IMR-90 (cell line): Measurements from ENCODE around the gene NDUFB7. TPM values are rescaled to one million over a fixed set of nuclear protein-coding genes. Genes with fewer than 3 reads are reported as not detected.

Experiments used
- ATAC-seq: fragments of 200-7000 bp; cut with Tn5 transposase; 2 replicates; pipeline ENCODE4 v1.9.1; 2020; ENCODE audit warnings: low read depth, mild to moderate bottlenecking, moderate library complexity
- BruUV-seq: library from RNA; stranded (reverse); fragments of 400-500 nt; replicated peaks from 2 replicates; lab custom pipeline; 2021; lab: Mats Ljungman, UMichigan
- CTCF ChIA-PET: fragments of 300-600 bp; formaldehyde crosslinking; extraction: SDS; loops from one replicate; lab custom pipeline; 2021; ENCODE audit warnings: antibody characterized with exemption; lab: Yijun Ruan, JAX
- POLR2A ChIA-PET: fragments of 300-600 bp; sonication (Branson Sonifier 250); formaldehyde crosslinking; loops from one replicate; lab custom pipeline; 2022; ENCODE audit warnings: antibody characterized with exemption; ENCODE audit not compliant: unreplicated experiment; lab: Charles Lee
- DNase-seq: peaks from one replicate; pipeline ENCODE4 v3.0.0; 2013
- H2AFZ ChIP-seq: replicated peaks from 2 replicates; pipeline ENCODE3; 2013; ENCODE audit warnings: low read length, mild to moderate bottlenecking; ENCODE audit not compliant: poor library complexity
- H2AK5ac ChIP-seq: 2 replicates; pipeline ENCODE4 v1.6.1; 2013; ENCODE audit warnings: low read depth, low read length, inconsistent platforms
- H2AK9ac ChIP-seq: replicated peaks from 2 replicates; pipeline ENCODE3; 2013; ENCODE audit warnings: mild to moderate bottlenecking, low read depth, low read length, moderate library complexity; ENCODE audit not compliant: poor library complexity
- H2BK120ac ChIP-seq: 2 replicates; pipeline ENCODE4 v1.6.1; 2013; ENCODE audit warnings: low read depth, low read length, inconsistent platforms
- H2BK15ac ChIP-seq: 3 replicates; pipeline ENCODE4 v1.6.1; 2013; ENCODE audit warnings: low read depth, low read length, inconsistent platforms
- H2BK20ac ChIP-seq: 2 replicates; pipeline ENCODE4 v1.6.1; 2013; ENCODE audit warnings: low read depth, mild to moderate bottlenecking, inconsistent platforms, low read length, moderate library complexity
- H2BK5ac ChIP-seq: 2 replicates; pipeline ENCODE4 v1.6.1; 2013; ENCODE audit warnings: mild to moderate bottlenecking, low read depth, low read length, inconsistent platforms; ENCODE audit not compliant: poor library complexity, severe bottlenecking
- H3K14ac ChIP-seq: replicated peaks from 2 replicates; pipeline ENCODE4 v1.6.1; 2013; ENCODE audit warnings: low read depth, low read length, inconsistent platforms
- H3K18ac ChIP-seq: 2 replicates; pipeline ENCODE4 v1.6.1; 2013; ENCODE audit warnings: low read depth, low read length, control low read depth
- H3K23ac ChIP-seq: 2 replicates; pipeline ENCODE4 v1.6.1; 2013; ENCODE audit warnings: low read depth, low read length, inconsistent platforms
- H3K27ac ChIP-seq: 2 replicates; pipeline ENCODE4 v1.5.1; 2013; ENCODE audit warnings: mild to moderate bottlenecking, control low read depth, low read length; ENCODE audit not compliant: insufficient read depth
- H3K27me3 ChIP-seq: 2 replicates; pipeline ENCODE4 v1.6.1; 2013; ENCODE audit warnings: low read length; ENCODE audit not compliant: control insufficient read depth, insufficient read depth
- H3K36me3 ChIP-seq: 2 replicates; pipeline ENCODE4 v1.6.1; 2013; ENCODE audit warnings: low read length, mixed read lengths; ENCODE audit not compliant: control insufficient read depth, insufficient read depth
- H3K4ac ChIP-seq: 2 replicates; pipeline ENCODE4 v1.6.1; 2013; ENCODE audit warnings: low read depth, low read length, inconsistent platforms
- H3K4me1 ChIP-seq: 2 replicates; pipeline ENCODE4 v1.6.1; 2013; ENCODE audit warnings: low read length, mixed read lengths; ENCODE audit not compliant: control insufficient read depth, insufficient read depth
- H3K4me2 ChIP-seq: 2 replicates; pipeline ENCODE4 v1.6.1; 2013; ENCODE audit warnings: low read depth, mild to moderate bottlenecking, control low read depth, low read length, moderate library complexity
- H3K4me3 ChIP-seq: 2 replicates; pipeline ENCODE4 v1.5.1; 2013; ENCODE audit warnings: low read depth, mild to moderate bottlenecking, control low read depth, low read length, moderate library complexity; ENCODE audit not compliant: insufficient read depth
- H3K56ac ChIP-seq: 2 replicates; pipeline ENCODE4 v1.6.1; 2013; ENCODE audit warnings: low read length, inconsistent platforms; ENCODE audit not compliant: insufficient read depth; ENCODE audit errors: extremely low read depth
- H3K79me1 ChIP-seq, 2 experiments: 2 replicates each; pipeline ENCODE4 v1.6.1; 2013; ENCODE audit warnings: low read length in 2 of 2, inconsistent platforms in 1 of 2, low read depth in 1 of 2
- H3K9ac ChIP-seq: 2 replicates; pipeline ENCODE4 v1.6.1; 2013; ENCODE audit warnings: low read depth, low read length, control low read depth
- H3K9me1 ChIP-seq: 2 replicates; pipeline ENCODE4 v1.6.1; 2013; ENCODE audit warnings: low read length, inconsistent platforms; ENCODE audit not compliant: insufficient read depth
- H3K9me3 ChIP-seq: 2 replicates; pipeline ENCODE4 v1.6.1; 2013; ENCODE audit warnings: low read length; ENCODE audit not compliant: control insufficient read depth, insufficient read depth
- H4K20me1 ChIP-seq: 2 replicates; pipeline ENCODE4 v1.6.1; 2013; ENCODE audit warnings: low read length, inconsistent platforms; ENCODE audit not compliant: insufficient read depth
- H4K5ac ChIP-seq: 2 replicates; pipeline ENCODE4 v1.6.1; 2013; ENCODE audit warnings: mild to moderate bottlenecking, low read depth, low read length, control low read depth
- H4K8ac ChIP-seq, 2 experiments: 2 replicates each; pipeline ENCODE4 v1.6.1; 2013; ENCODE audit warnings: low read depth in 2 of 2, low read length in 2 of 2, control low read depth in 1 of 2, inconsistent platforms in 1 of 2
- H4K91ac ChIP-seq: 2 replicates; pipeline ENCODE4 v1.6.1; 2013; ENCODE audit warnings: low read depth, low read length, inconsistent platforms; ENCODE audit not compliant: insufficient read depth
- BHLHE40 ChIP-seq: fragments of 150-350 bp; IDR thresholded peaks from 2 replicates; pipeline ENCODE4 v1.6.1; 2016; ENCODE audit warnings: mild to moderate bottlenecking, low read depth, low read length
- CHD1 ChIP-seq: IDR thresholded peaks from 2 replicates; pipeline ENCODE4 v1.6.1; 2012; ENCODE audit warnings: low read depth, low read length, improper control_type of control experiment
- FOS ChIP-seq: fragments of 150-350 bp; IDR thresholded peaks from 2 replicates; pipeline ENCODE4 v1.6.1; 2016; ENCODE audit warnings: low read depth, low read length
- MAZ ChIP-seq: IDR thresholded peaks from 2 replicates; pipeline ENCODE4 v1.6.1; 2012; ENCODE audit warnings: low read depth, mild to moderate bottlenecking, low read length, improper control_type of control experiment, moderate library complexity, borderline replicate concordance
- NFE2L2 ChIP-seq: fragments of 150-350 bp; IDR thresholded peaks from 2 replicates; pipeline ENCODE4 v1.6.1; 2016; ENCODE audit warnings: low read depth, mild to moderate bottlenecking, low read length
- POLR2A ChIP-seq: IDR thresholded peaks from 2 replicates; pipeline ENCODE4 v1.6.1; 2012; ENCODE audit warnings: mild to moderate bottlenecking, low read depth, low read length
- RCOR1 ChIP-seq: IDR thresholded peaks from 2 replicates; pipeline ENCODE4 v1.6.1; 2012; ENCODE audit warnings: mild to moderate bottlenecking, low read length, improper control_type of control experiment; ENCODE audit not compliant: insufficient replicate concordance
- RFX5 ChIP-seq: IDR thresholded peaks from 2 replicates; pipeline ENCODE4 v1.8.0; 2012; ENCODE audit warnings: low read depth, mild to moderate bottlenecking, low read length, moderate library complexity
- WGBS, 2 experiments: methylation state at CpG; one replicate each; pipeline versions ENCODE4 v1.1.5 to v1.1.7; 2013; ENCODE audit warnings: missing lambda C conversion rate in 2 of 2; ENCODE audit not compliant: insufficient read length in 1 of 2; ENCODE audit errors: extremely low coverage in 2 of 2; 5-methylcytosine and 5-hydroxymethylcytosine counted together
- dilution Hi-C: fragments of 300-500 bp; cut with HindIII; formaldehyde crosslinking; loops from one replicate; pipeline ENCODE4 v1.14.3; 2018; ENCODE audit warnings: low sequenced_read_pairs; ENCODE audit not compliant: unreplicated experiment
- in situ Hi-C: fragments of 300-500 bp; cut with MboI; formaldehyde crosslinking; loops from 3 replicates; pipeline ENCODE4 v1.14.3; 2019; ENCODE audit warnings: low sequenced_read_pairs, inconsistent platforms, mixed read lengths
- intact Hi-C: fragments of 100-400 bp; cut with micrococcal nuclease; formaldehyde crosslinking; loops from 2 replicates; pipeline ENCODE4 v1.10.0; 2022
- polyA plus RNA-seq, 3 experiments: library from polyadenylated mRNA; depleted of rRNA; stranded (reverse); fragments of >200 nt; gene quantifications; 2 replicates each; pipeline ENCODE4 v1.2.3, GENCODE V29; 2012; ENCODE audit warnings: low replicate concordance in 1 of 3
- total RNA-seq: library from RNA; depleted of rRNA; stranded (reverse); fragments of >200 nt; gene quantifications from 2 replicates; pipeline ENCODE4 v1.2.3, GENCODE V29; 2012

NDUFB7 gene
- total and polyA plus RNA-seq, 2 of the 4 experiments (the other 2 are of a cell fraction), result 436 to 523 TPM

- H3K27me3 ChIP-seq, result no peaks in the 10 kb centered on the region
- H4K20me1 ChIP-seq, result peaks cover 19% of the 10 kb centered on the region
- H4K5ac ChIP-seq, result no peak overlapping the region
- no peak overlapping the region for H3K9ac ChIP-seq
- no TSS peak for BruUV-seq
- intact Hi-C loops, result no loop called here
- ChIA-PET CTCF (no interaction called here), POLR2A (interaction anchor here (0.5 kb wide), 1 partner anchor 125 kb away, joined by 5 read pairs; no protein-coding TSS in a partner anchor)
- no peak overlapping the region for H3K14ac ChIP-seq
- TF ChIP-seq POLR2A (no peak), RFX5 (no peak), RCOR1 (no peak), NFE2L2 (no peak), CHD1 (no peak), BHLHE40 (no peak), FOS (no peak), MAZ (no peak)
- H3K79me1 ChIP-seq, result peaks cover 18 to 65% of the 10 kb centered on the region in 2 experiments
- no peak overlapping the region for H3K18ac ChIP-seq
- no peak overlapping the region for H3K23ac ChIP-seq
- H2BK5ac ChIP-seq, result no peak overlapping the region
- no peak overlapping the region for H3K56ac ChIP-seq
- no peak overlapping the region for H3K4me3 ChIP-seq
- 93% methylated on average over 7 of the region's 19 CpGs; no CpG with 5 or more reads in 1 of the 2 experiments for WGBS, 2 experiments
- H3K9me1 ChIP-seq, result peaks cover 27% of the 10 kb centered on the region
- no peak overlapping the region for H3K27ac ChIP-seq
- peaks cover 3% of the 10 kb centered on the region; the same call in 1 of the 2 replicates for H3K4me1 ChIP-seq
- H4K91ac ChIP-seq, result no peak overlapping the region
- no peak overlapping the region for H2BK15ac ChIP-seq
- dilution Hi-C loops, result no loop called here
- H3K9me3 ChIP-seq, result no peaks in the 10 kb centered on the region
- H2AFZ ChIP-seq, result no peak overlapping the region
- no peaks in the 10 kb centered on the region for H3K36me3 ChIP-seq
- H3K4me2 ChIP-seq, result no peak overlapping the region
- no peak overlapping the region for H2BK120ac ChIP-seq
- no peak overlapping the region for H2AK9ac ChIP-seq
- ATAC-seq (no peak), DNase-seq (no peak)
- H2AK5ac ChIP-seq, result no peak overlapping the region
- no peak overlapping the region for H3K4ac ChIP-seq
- H2BK20ac ChIP-seq, result no peak overlapping the region
- H4K8ac ChIP-seq, result no peak overlapping the region
- in situ Hi-C loops, result no loop called here
Measured at GRCh38 chr19:14540741-14541525, 30.9 kb downstream of the NDUFB7 start.
